NCI-H2081 (cell line): ENCODE data around the gene ZBTB20.

Experiments
- DNase-seq, 2 experiments: peaks; one replicate each; lab custom pipeline; 2025; lab: John Stamatoyannopoulos, UW

ZBTB20 gene

GRCh38 chr3:114584734-114585371, 562.2 kb downstream of the ZBTB20 start:
- no peak for DNase-seq

- DNase-seq: no peak
These were observed 564.2 kb downstream of the ZBTB20 start for GRCh38 chr3:114582929-114583328.

GRCh38 chr3:114572364-114573062, 574.6 kb downstream of the ZBTB20 start:
- DNase-seq: no peak

GRCh38 chr3:114571363-114571762, 575.7 kb downstream of the ZBTB20 start:
- DNase-seq: no peak

- no peak for DNase-seq
These were observed 577.9 kb downstream of the ZBTB20 start for GRCh38 chr3:114569186-114569585.

GRCh38 chr3:114567771-114568170, 579.3 kb downstream of the ZBTB20 start:
- DNase-seq: peak in 1 of 2 experiments; percentile 13

GRCh38 chr3:114566767-114567166, 580.3 kb downstream of the ZBTB20 start:
- peak in 1 of 2 experiments; percentile 8 for DNase-seq

- no peak for DNase-seq
These were observed 580.8 kb downstream of the ZBTB20 start for GRCh38 chr3:114566162-114566755.

GRCh38 chr3:114565216-114565615, 581.9 kb downstream of the ZBTB20 start:
- no peak for DNase-seq

- no peak for DNase-seq
These were observed 583.4 kb downstream of the ZBTB20 start for GRCh38 chr3:114563720-114564119.

- no peak for DNase-seq
These were observed 584.5 kb downstream of the ZBTB20 start for GRCh38 chr3:114562557-114562956.

GRCh38 chr3:114558271-114558670, 588.8 kb downstream of the ZBTB20 start:
- no peak for DNase-seq

- no peak for DNase-seq
These were observed 589.3 kb downstream of the ZBTB20 start for GRCh38 chr3:114557791-114558190.

- DNase-seq: no peak
These were observed 590.4 kb downstream of the ZBTB20 start for GRCh38 chr3:114556657-114557213.

GRCh38 chr3:114554731-114555130, 592.4 kb downstream of the ZBTB20 start:
- DNase-seq: no peak

GRCh38 chr3:114553949-114554593, 593.0 kb downstream of the ZBTB20 start:
- DNase-seq: no peak

GRCh38 chr3:114552527-114552812, 594.6 kb downstream of the ZBTB20 start:
- no peak for DNase-seq

- no peak for DNase-seq
These were observed 595.1 kb downstream of the ZBTB20 start for GRCh38 chr3:114551770-114552526.

- no peak for DNase-seq
These were observed 596.9 kb downstream of the ZBTB20 start for GRCh38 chr3:114550165-114550564.

GRCh38 chr3:114545193-114545592, 601.9 kb downstream of the ZBTB20 start:
- no peak for DNase-seq

GRCh38 chr3:114542359-114542758, 604.7 kb downstream of the ZBTB20 start:
- no peak for DNase-seq

GRCh38 chr3:114539525-114539924, 607.6 kb downstream of the ZBTB20 start:
- DNase-seq: no peak
